Gastrocnemius medialis (tissue), 4 donors: ENCODE measurements around the gene LAMA3. TPM values are rescaled to one million over a fixed set of nuclear protein-coding genes. Genes with fewer than 3 reads are reported as not detected.
"Not testable (repeated sequence)": the region's sequence is repeated elsewhere in the genome, so short reads cannot be mapped to it uniquely, and the experiment has no call there.

ENCODE experiments used
- ATAC-seq, 2 donors: fragments of 150-250 bp; one replicate each; pipeline ENCODE4 v1.9.1; 2016
- DNase-seq, 2 donors: peaks; one replicate each; pipeline ENCODE4 v3.0.0-alpha.2; 2019
- H3K27ac ChIP-seq, 4 donors: fragments of 200-600 bp; sonication (generic); 1 replicate in 1 of 4; 2 replicates in 3 of 4; pipeline ENCODE4 v1.5.1; 2016 to 2018; ENCODE audit warnings: mild to moderate bottlenecking in 2 of 4, moderate library complexity in 1 of 4
- H3K27me3 ChIP-seq, 3 donors: fragments of 200-600 bp; sonication (generic) in 2 of 3; 1 replicate in 1 of 3; 2 replicates in 2 of 3; pipeline versions ENCODE4 v1.5.1 to v1.6.0; 2016 to 2019; ENCODE audit warnings: mild to moderate bottlenecking in 1 of 3, moderate library complexity in 1 of 3
- H3K36me3 ChIP-seq, 2 donors: fragments of 200-600 bp; sonication (generic) in 1 of 2; one replicate each; pipeline ENCODE4 v1.5.1; 2017 to 2018
- H3K4me1 ChIP-seq, 2 donors: fragments of 200-600 bp; sonication (generic) in 1 of 2; one replicate each; pipeline ENCODE4 v1.5.1; 2016 to 2017; ENCODE audit warnings: mild to moderate bottlenecking in 2 of 2
- H3K4me3 ChIP-seq, 4 donors: fragments of 200-600 bp; sonication (generic) in 3 of 4; 1 replicate in 1 of 4; 2 replicates in 3 of 4; pipeline ENCODE4 v1.5.1; 2016 to 2019; ENCODE audit warnings: mild to moderate bottlenecking in 2 of 4
- H3K9me3 ChIP-seq, 3 donors: fragments of 200-600 bp; sonication (generic) in 2 of 3; 1 replicate in 1 of 3; 2 replicates in 2 of 3; pipeline ENCODE4 v1.5.1; 2016 to 2019
- CTCF ChIP-seq, 5 experiments: fragments of 450-650 bp in 3 of 5; fragments of 200-600 bp in 2 of 5; sonication (generic) in 2 of 5; IDR thresholded peaks in 4 of 5; conservative IDR thresholded peaks in 1 of 5; 1 replicate in 4 of 5; 2 replicates in 1 of 5; pipeline ENCODE4 v1.5.1; 2016 to 2019; ENCODE audit warnings: antibody characterized with exemption in 5 of 5, mild to moderate bottlenecking in 3 of 5, moderate library complexity in 3 of 5
- POLR2A ChIP-seq, 2 donors: fragments of 450-650 bp; IDR thresholded peaks; one replicate each; pipeline ENCODE4 v1.6.1; 2017; ENCODE audit warnings: antibody characterized with exemption in 2 of 2, mild to moderate bottlenecking in 2 of 2, moderate library complexity in 2 of 2
- in situ Hi-C, 4 donors: fragments of 200-750 bp; cut with MboI; loops; one replicate each; pipeline versions ENCODE4 v1.15.0 to v1.8.0; 2017; ENCODE audit warnings: low sequenced_read_pairs in 4 of 4
- intact Hi-C: fragments of 100-400 bp; cut with DNase I; formaldehyde crosslinking; loops from one replicate; pipeline ENCODE4 v1.15.1; 2023; ENCODE audit warnings: low total_unique reads
- total RNA-seq, 4 donors: library from RNA; depleted of rRNA; stranded (reverse); fragments of >200 nt; gene quantifications; one replicate each; pipeline versions ENCODE4 v1.1.0 to v1.2.3, GENCODE V29; 2016

Gene LAMA3
- total RNA-seq, 4 donors from 2014 or later, result 1.1 to 5.3 (median 2.1) TPM

- no peak overlapping the region for H3K27ac ChIP-seq
- H3K4me1 ChIP-seq, result no peaks in the 10 kb centered on the region
- no peak for DNase-seq
- no peak overlapping the region for H3K4me3 ChIP-seq
- ATAC-seq, result no peak
- no peak for TF ChIP-seq CTCF (IDR thresholded peaks at IDR 0.05 in 4 of 5, conservative IDR thresholded peaks at IDR 0.05 in 1 of 5)
- TF ChIP-seq POLR2A (IDR thresholded peaks at IDR 0.05), result no peak
- in situ Hi-C loops (no loop called here), intact Hi-C loops (no loop called here)
- H3K27me3 ChIP-seq, result no peaks in the 10 kb centered on the region
- no peaks in the 10 kb centered on the region for H3K9me3 ChIP-seq
- H3K36me3 ChIP-seq, result no peaks in the 10 kb centered on the region
Measured at GRCh38 chr18:23710946-23711345, 21.7 kb downstream of the LAMA3 start.

- no peaks in the 10 kb centered on the region for H3K9me3 ChIP-seq
- in situ Hi-C loops (no loop called here), intact Hi-C loops (no loop called here)
- DNase-seq (no peak), ATAC-seq (no peak)
- TF ChIP-seq POLR2A (IDR thresholded peaks at IDR 0.05) (no peak), CTCF (IDR thresholded peaks at IDR 0.05 in 4 of 5, conservative IDR thresholded peaks at IDR 0.05 in 1 of 5) (no peak)
- no peaks in the 10 kb centered on the region for H3K4me1 ChIP-seq
- H3K4me3 ChIP-seq, result no peak overlapping the region
- no peaks in the 10 kb centered on the region for H3K27me3 ChIP-seq
- H3K36me3 ChIP-seq, result no peaks in the 10 kb centered on the region
- H3K27ac ChIP-seq, result no peak overlapping the region
Measured at GRCh38 chr18:23711426-23711825, 22.2 kb downstream of the LAMA3 start.

- H3K36me3 ChIP-seq, result no peaks in the 10 kb centered on the region
- H3K4me1 ChIP-seq, result no peaks in the 10 kb centered on the region
- no peaks in the 10 kb centered on the region for H3K27me3 ChIP-seq
- no peak for DNase-seq
- H3K9me3 ChIP-seq, result no peaks in the 10 kb centered on the region
- no peak overlapping the region for H3K27ac ChIP-seq
- ATAC-seq, result no peak
- no peak overlapping the region for H3K4me3 ChIP-seq
- intact Hi-C loops (no loop called here), in situ Hi-C loops (no loop called here)
- TF ChIP-seq CTCF (IDR thresholded peaks at IDR 0.05 in 4 of 5, conservative IDR thresholded peaks at IDR 0.05 in 1 of 5), result no peak
- no peak for TF ChIP-seq POLR2A (IDR thresholded peaks at IDR 0.05)
Measured at GRCh38 chr18:23712445-23712844, 23.2 kb downstream of the LAMA3 start.

GRCh38 chr18:23714576-23714975 lies 25.3 kb downstream of the LAMA3 start:
- in situ Hi-C loops (no loop called here), intact Hi-C loops (no loop called here)
- H3K4me3 ChIP-seq, result no peak overlapping the region
- H3K27me3 ChIP-seq, result no peaks in the 10 kb centered on the region
- H3K36me3 ChIP-seq, result no peaks in the 10 kb centered on the region
- H3K9me3 ChIP-seq, result no peaks in the 10 kb centered on the region
- DNase-seq, result no peak
- no peaks in the 10 kb centered on the region for H3K4me1 ChIP-seq
- no peak overlapping the region for H3K27ac ChIP-seq
- TF ChIP-seq POLR2A (IDR thresholded peaks at IDR 0.05), result no peak
- ATAC-seq, result no peak

GRCh38 chr18:23716079-23716478 lies 26.8 kb downstream of the LAMA3 start:
- H3K36me3 ChIP-seq, H3K9me3 ChIP-seq, H3K27me3 ChIP-seq, H3K4me3 ChIP-seq, in situ Hi-C loops, H3K4me1 ChIP-seq, ATAC-seq, H3K27ac ChIP-seq, DNase-seq, intact Hi-C loops: not testable (repeated sequence)

GRCh38 chr18:23716516-23716915 lies 27.3 kb downstream of the LAMA3 start:
- TF ChIP-seq POLR2A (IDR thresholded peaks at IDR 0.05) (no peak), CTCF (IDR thresholded peaks at IDR 0.05 in 4 of 5, conservative IDR thresholded peaks at IDR 0.05 in 1 of 5) (no peak)
- Histone ChIP-seq H3K27me3 (no peaks in the 10 kb centered on the region), H3K27ac (no peak overlapping the region), H3K36me3 (no peaks in the 10 kb centered on the region), H3K4me1 (no peaks in the 10 kb centered on the region), H3K4me3 (no peak overlapping the region), H3K9me3 (no peaks in the 10 kb centered on the region)
- ATAC-seq (no peak), DNase-seq (no peak)
- intact Hi-C loops (no loop called here), in situ Hi-C loops (no loop called here)
